LNCAP (cell line): Measurements from ENCODE around the gene APC.

Experiments
- TF ChIP-seq, protein P1 (sequence below): fragments of 450-650 bp; IDR thresholded peaks from 2 replicates; pipeline ENCODE4 v1.5.1; 2017; ENCODE audit warnings: mild to moderate bottlenecking

Gene APC

DNA sequence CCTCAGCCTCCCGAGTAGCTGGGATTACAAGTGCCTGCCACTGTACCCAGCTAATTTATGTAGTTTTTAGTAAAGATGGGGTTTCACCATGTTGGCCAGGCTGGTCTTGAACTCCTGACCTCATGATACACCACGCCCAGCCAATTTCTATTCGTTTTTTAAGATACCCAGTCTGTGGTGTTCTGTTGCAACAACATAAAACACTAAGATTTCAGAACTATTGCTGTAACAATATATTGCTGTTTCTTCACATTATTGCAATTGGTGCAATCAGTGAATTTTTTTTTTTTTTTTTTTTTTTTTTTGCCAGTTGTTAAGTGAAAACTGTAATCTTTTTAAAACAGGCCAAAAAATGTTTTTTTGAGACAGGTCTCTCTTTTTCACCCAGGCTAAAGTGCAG is 133.3 kb downstream of the APC start:
- TF ChIP-seq, protein P1, sequence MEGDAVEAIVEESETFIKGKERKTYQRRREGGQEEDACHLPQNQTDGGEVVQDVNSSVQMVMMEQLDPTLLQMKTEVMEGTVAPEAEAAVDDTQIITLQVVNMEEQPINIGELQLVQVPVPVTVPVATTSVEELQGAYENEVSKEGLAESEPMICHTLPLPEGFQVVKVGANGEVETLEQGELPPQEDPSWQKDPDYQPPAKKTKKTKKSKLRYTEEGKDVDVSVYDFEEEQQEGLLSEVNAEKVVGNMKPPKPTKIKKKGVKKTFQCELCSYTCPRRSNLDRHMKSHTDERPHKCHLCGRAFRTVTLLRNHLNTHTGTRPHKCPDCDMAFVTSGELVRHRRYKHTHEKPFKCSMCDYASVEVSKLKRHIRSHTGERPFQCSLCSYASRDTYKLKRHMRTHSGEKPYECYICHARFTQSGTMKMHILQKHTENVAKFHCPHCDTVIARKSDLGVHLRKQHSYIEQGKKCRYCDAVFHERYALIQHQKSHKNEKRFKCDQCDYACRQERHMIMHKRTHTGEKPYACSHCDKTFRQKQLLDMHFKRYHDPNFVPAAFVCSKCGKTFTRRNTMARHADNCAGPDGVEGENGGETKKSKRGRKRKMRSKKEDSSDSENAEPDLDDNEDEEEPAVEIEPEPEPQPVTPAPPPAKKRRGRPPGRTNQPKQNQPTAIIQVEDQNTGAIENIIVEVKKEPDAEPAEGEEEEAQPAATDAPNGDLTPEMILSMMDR = no peak

DNA sequence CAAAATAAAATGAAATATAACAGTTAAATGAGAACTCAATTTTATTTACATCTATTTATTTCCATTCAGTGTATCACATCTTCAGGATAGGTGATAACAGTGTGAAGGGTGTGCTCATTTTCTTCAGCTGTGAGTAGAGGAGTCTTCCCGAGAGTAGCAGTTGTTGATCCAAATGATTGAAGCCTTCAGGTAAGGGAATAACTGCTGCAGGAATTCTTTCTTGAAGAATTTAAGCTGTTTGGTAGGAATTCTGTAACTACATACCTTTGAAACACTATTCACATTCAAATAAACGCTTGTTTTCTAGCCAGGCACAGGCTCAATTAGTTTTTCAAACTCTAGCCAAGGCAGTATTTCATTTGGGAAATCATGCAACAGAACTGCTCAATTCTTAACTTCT is 138.7 kb downstream of the APC start:
- TF ChIP-seq, protein P1 = no peak

DNA sequence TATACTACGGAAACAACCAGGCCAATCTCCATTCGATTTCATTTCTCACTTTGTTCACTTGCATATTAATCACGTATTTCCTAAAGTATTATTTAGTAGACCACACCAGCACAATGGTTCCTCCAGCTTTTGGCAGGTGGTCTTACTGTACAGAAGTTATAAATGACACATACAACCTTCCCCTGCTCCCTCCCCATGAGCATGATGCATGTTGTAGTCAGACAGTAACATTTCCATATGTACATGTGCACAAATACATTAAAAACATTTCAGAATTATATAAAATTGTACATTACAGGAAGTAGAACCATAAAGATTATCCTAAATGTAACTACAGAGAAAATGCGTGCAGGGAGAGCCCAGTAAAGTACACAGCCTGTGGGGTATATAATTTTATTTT is 140.4 kb downstream of the APC start:
- TF ChIP-seq, protein P1 = no peak

DNA sequence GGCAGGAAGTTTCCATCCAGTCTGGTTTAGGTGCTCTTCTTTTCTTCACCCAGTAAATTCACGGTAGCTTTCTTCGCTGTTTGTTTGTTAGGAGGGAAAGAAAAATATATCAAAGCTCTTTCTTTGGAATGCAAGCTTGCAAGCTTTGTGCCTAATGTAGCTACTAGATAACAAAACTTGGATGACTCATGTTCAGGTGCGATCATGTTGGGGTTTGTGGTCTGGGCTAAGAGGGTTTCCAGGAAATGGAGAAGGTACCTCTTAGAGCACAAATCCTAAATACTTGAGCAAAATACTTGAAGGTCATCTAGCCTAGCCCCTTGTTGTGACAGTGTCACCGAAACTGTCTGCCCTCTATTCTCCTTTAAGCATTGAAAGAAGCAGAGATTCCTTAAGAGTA is 141.1 kb downstream of the APC start:
- TF ChIP-seq, protein P1 = no peak

DNA sequence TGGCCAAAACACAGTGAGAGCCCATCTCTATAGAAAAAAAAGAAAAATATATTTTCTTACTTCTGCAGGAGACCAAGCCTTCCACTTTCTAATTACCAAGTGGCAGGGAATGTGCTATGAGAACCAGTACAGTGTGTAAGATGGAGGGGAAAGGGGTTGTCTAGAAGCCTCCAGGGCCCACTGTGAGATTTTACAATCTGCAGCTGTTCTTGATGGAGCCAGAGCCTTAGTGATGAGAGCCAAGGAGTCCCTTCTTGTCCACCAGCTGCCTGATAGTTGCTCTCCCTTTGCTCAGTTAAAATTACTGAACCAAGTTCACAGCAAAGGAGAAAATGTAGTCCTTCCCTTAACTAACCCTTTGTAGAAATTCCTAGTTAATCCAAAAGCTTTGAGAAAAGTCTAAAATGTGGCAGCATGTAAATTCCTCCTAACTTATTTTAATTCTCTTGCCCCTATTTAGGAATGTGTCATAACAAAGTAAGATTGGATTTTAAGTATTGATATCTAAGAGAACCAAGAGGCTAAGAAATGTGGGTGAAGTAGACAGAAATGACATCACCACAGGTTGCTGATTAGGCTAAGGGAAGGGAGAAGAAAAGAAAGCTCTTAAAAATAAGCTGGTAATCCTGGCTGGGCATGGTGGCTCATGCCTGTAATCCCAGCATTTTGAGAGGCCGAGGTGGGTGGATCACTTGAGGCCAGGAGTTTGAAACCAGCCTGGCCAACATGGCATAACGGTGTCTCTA is 142.7 kb downstream of the APC start:
- TF ChIP-seq, protein P1 = no peak

DNA sequence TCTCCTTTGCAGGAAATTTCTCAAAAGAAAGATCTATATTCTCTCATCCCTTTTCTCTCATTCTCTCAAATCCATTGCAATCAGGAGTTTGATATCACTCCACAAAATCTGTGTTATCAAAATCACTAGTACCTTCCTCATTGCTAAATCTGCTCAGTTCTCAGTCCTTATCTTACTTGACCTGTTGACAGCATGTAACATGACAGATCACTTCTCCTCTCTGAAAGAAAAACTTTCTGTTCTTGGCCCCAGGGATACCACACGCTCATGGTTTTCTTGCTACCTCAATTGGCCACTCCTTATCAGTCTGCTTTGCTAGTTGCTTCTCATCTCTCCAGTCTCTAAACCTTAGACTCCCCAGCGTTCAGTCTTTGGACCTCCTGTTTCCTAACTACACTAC is 145.5 kb downstream of the APC start:
- TF ChIP-seq, protein P1 = no peak

DNA sequence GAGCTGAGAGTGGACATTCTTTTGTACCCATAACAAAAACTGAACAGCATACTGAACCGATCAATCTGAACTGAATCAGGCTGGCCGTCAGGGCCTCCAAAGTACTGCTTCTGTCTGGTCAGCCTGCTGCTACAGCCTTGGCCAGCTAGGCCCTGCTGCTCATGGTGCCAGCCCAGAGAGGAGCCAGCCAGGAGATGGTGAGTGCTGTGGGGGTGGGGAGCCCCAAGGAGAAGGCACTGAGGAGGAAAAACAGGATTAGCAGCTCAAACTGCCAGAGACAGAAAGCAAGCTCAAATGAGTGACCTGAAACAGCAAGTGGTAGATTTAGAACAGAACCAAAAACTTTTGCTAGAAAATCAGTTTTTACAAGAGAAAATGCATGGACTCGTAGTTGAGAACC is 147.3 kb downstream of the APC start:
- TF ChIP-seq, protein P1 = no peak

DNA sequence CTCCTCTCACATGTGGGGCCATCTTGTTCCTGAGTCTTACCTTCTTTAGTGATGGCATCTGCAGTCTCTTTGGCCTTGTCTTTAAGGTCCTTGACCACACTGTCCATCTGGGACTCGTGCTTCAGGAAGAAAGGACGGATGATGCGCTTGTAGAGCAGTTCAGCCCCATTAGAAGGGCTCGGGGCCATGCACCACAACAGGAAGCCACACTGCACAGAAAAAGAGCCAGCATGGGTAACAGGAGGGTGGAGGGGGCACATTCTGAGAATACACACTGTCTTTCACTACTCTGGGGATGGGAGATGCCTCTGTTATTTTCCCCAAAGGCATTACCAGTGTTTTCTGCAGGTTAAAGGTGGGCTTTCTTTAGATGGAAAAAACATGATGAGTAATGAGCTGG is 149.3 kb downstream of the APC start:
- TF ChIP-seq, protein P1 = no peak
